Activated CD4-positive, alpha-beta T cell treated with anti-CD3 and anti-CD28 coated beads, Interleukin-2, amount 50 U/mL, for 16 hours (primary cell): Measurements from ENCODE around the gene SCIN.
"Not testable (repeated sequence)": the region's sequence is repeated elsewhere in the genome, so short reads cannot be mapped to it uniquely, and the experiment has no call there.

Experiments used
- DNase-seq: peaks from one replicate; pipeline ENCODE4 v3.0.0-alpha.2; 2020

SCIN gene

DNA sequence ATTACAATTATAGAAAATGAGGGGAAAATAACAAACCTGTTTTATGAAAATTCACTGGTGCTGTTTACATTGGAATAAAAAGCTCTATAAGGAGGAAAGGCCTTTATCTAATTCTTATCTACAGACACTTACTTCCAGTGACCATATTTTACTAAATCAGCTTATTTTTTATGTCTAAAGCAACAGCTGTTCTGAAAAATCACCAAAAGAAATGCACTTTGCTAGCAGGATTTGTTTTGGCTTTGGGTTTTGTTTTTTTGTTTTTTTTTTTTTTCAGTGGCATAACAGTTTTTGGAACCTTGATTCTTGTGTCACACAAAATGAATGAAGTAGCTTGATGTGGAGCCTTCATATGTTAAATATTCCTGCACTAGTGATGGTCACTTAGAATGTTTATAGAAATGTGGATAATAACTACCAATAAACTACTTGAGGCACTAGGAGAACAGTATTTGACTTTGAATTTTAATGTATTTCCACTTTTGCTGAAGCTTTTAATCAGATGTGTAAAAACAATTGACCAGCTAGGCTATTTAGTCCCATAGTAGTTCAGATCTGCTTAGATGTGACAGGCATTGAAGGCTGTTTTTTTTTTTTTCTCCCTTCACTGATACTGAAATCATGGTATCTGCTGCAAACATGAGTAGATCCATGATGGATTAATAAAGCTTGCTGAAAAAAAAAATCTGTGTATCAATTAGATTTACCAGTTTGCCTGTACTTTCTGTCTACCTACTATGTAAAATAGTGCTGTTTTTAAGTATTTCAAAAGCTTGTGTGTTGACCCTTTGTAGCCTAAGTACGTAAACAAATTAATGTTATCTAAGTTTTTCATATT lies 119.7 kb downstream of the SCIN start:
- no peak for DNase-seq

DNA sequence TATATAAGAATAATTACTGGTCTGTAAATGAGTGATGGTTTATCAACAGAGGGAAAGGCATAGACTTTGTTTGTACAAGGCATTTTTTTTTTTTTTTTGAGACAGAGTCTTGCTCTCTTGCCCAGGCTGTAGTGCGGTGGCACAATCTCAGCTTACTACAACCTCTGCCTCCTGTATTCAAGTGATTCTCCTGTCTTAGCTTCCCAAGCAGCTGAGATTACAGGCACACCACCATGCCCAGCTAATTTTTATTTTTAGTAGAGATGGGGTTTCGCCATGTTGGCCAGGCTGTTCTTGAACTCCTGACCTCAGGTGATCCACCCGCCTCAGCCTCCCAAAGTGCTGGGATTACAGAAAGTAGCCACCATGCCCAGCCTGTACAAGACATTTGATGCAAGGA lies 120.9 kb downstream of the SCIN start:
- DNase-seq: not testable (repeated sequence)

DNA sequence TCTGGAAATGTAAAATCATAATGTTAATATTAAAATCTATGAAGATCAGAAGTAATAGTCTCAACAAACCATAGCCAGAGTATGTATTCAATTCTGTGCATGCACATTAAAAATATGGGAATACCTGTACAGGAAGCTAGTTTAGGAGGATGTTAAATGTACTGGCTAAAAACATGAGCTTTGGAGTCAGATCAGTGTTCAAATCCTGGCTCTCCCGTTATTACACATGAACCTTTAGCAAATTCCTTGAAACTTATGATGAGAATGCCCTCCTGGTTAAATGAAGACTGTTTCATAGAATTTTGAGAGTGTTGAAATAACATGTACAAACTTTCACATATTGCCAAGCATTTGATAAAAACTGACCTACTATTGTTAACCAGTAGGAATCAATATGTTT lies 121.5 kb downstream of the SCIN start:
- DNase-seq: no peak

DNA sequence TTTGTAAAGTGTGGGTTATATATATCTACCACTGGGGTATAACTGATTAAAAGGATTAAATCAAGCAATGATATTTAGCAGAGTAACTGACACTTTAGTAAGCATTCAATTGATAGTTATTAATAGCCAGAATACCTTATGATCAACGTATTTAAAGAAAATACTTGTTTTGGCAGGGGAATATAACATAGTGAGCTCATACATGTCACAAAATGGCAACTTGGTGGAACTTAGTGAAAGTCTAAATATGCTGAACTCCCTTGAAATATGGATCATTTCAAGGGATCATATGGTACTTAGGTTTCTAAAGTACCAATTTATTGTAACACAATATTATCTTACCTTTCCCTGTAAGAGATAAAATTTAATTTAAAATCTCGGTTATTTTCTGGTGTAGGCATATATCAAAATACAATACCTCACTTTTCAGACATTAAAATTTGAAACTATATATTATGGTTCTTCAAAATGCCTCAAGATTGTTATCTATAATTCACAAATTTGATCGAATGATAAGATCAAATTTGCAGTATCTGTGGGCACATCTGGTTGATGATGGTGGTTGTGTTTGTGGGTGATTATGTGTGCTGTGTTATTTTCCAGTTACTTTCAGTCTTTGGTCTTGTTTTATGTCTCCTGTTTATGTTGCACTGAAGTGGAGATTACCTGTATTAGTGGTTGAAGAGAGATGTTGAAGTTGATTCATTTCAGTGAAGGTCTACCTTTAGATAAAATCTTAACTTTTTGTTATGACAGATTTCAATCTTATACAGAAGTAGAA lies 122.1 kb downstream of the SCIN start:
- DNase-seq: peak; percentile 17

- DNase-seq: no peak
Observed at GRCh38 chr7:12694817-12695216, 124.3 kb downstream of the SCIN start.

GRCh38 chr7:12695965-12696364 lies 125.4 kb downstream of the SCIN start:
- no peak for DNase-seq

DNA sequence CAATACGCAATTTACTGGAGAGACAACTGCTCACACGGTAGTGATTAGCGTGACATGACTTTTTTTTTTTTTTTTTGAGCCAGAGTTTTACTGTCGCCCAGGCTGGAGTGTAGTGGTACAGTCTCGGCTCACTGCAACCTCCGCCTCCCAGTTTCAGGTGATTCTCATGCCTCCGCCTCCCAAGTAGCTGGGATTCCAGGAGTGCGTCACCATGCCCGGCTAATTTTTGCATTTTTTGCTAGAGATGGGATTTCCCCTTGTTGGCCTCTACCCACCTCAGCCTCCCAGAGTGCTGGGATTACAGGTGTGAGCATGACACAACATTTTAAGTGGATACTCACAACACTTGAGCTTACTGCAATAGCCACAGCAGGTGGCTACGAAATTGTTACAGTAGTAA lies 128.8 kb downstream of the SCIN start:
- no peak for DNase-seq

GRCh38 chr7:12701433-12701832 lies 130.9 kb downstream of the SCIN start:
- DNase-seq: no peak

GRCh38 chr7:12703881-12704280 lies 133.4 kb downstream of the SCIN start:
- DNase-seq: no peak

- no peak for DNase-seq
Observed at GRCh38 chr7:12705878-12706277, 135.4 kb downstream of the SCIN start.

DNA sequence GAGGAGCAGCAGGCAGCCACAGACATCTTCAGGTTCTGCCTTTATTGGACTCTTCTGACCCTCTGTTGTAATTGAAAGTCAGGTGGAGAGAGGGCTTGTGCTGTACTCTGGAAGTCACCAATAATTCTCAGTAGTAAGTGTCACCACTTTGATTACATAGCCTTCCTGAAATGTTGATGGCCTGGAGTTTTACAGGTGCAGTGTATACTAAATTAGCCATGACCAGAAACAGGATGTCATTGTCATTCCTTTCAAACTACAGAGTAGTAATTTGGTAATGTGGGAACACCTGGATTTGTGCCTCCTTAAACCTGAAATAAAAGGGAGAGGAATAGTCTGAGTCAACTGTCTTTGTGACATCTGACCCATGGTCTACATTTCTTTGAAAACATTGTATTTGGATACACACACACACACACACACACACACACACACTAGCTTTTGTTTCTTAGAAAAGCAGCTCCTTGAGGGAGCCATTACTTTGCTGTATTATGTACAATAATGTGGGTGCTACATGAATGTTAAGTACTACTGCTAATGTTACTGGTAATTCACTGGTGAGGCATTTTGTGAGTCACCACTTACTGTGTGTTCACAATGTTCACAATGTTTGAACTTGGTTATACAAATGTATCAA lies 136.5 kb downstream of the SCIN start:
- DNase-seq: no peak

DNA sequence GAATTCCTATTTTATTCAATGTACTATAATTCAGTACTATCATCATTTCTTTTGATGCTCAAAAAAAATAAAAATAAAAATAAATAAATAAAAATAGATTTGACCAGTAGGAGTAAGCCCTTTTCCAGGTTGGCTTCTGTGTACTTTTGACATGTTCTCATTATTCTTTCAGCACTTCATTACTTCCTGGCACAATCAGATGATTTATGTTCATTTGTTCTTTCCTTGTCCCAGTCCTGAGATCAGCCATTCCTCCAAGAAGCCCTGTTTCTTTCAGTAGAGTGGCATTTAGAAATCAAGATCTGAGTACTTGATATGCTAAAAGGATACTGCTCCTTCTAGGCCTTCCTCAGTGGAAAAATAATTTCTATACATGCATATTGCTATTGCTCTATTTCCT lies 137.8 kb downstream of the SCIN start:
- DNase-seq: no peak
